T-helper 1 cell treated with Interleukin-12 subunit alpha and Interleukin-12 subunit beta and Interleukin-4 antibody, amounts not matched to agents 30 μg/mL and 1 μg/mL, for 36 hours (primary cell): ENCODE data around the gene CALML3.

ENCODE experiments used
- H3K27ac Mint-ChIP-seq: one replicate; pipeline ENCODE4 v1.8.0; 2021; ENCODE audit warnings: mild to moderate bottlenecking, mixed read lengths
- H3K27me3 Mint-ChIP-seq: one replicate; pipeline ENCODE4 v1.8.0; 2021; ENCODE audit warnings: low read depth, mixed read lengths
- H3K36me3 Mint-ChIP-seq: one replicate; pipeline ENCODE4 v1.8.0; 2021; ENCODE audit warnings: low read depth, mixed read lengths
- H3K4me1 Mint-ChIP-seq: one replicate; pipeline ENCODE4 v1.8.0; 2021; ENCODE audit warnings: low read depth, mixed read lengths
- H3K4me3 Mint-ChIP-seq: one replicate; pipeline ENCODE4 v1.8.0; 2021; ENCODE audit warnings: mild to moderate bottlenecking, moderate library complexity, mixed read lengths
- H3K9me3 Mint-ChIP-seq: one replicate; pipeline ENCODE4 v1.8.0; 2021; ENCODE audit warnings: mixed read lengths

The CALML3 gene

GRCh38 chr10:5533098-5533731 lies 8.5 kb downstream of the CALML3 start:
- H3K9me3 Mint-ChIP-seq, result no peaks in the 10 kb centered on the region
- no peak overlapping the region for H3K27ac Mint-ChIP-seq
- no peaks in the 10 kb centered on the region for H3K27me3 Mint-ChIP-seq
- no peak overlapping the region for H3K4me3 Mint-ChIP-seq
- H3K4me1 Mint-ChIP-seq, result no peaks in the 10 kb centered on the region
- H3K36me3 Mint-ChIP-seq, result no peaks in the 10 kb centered on the region

GRCh38 chr10:5534051-5534821 lies 9.5 kb downstream of the CALML3 start:
- Mint-ChIP-seq H3K4me1 (no peaks in the 10 kb centered on the region), H3K27ac (no peak overlapping the region), H3K4me3 (no peak overlapping the region), H3K36me3 (no peaks in the 10 kb centered on the region), H3K27me3 (no peaks in the 10 kb centered on the region), H3K9me3 (no peaks in the 10 kb centered on the region)

GRCh38 chr10:5534880-5535856 lies 10.4 kb downstream of the CALML3 start:
- Mint-ChIP-seq H3K4me1 (no peaks in the 10 kb centered on the region), H3K36me3 (no peaks in the 10 kb centered on the region), H3K9me3 (no peaks in the 10 kb centered on the region), H3K27me3 (no peaks in the 10 kb centered on the region), H3K4me3 (no peak overlapping the region), H3K27ac (no peak overlapping the region)

- Mint-ChIP-seq H3K36me3 (no peaks in the 10 kb centered on the region), H3K9me3 (peaks cover 5% of the 10 kb centered on the region), H3K4me3 (no peak overlapping the region), H3K27me3 (no peaks in the 10 kb centered on the region), H3K27ac (no peak overlapping the region), H3K4me1 (no peaks in the 10 kb centered on the region)
Measured at GRCh38 chr10:5536486-5537081, 11.8 kb downstream of the CALML3 start.

- peaks cover 2% of the 10 kb centered on the region for H3K36me3 Mint-ChIP-seq
- H3K4me1 Mint-ChIP-seq, result no peaks in the 10 kb centered on the region
- H3K4me3 Mint-ChIP-seq, result no peak overlapping the region
- H3K27me3 Mint-ChIP-seq, result no peaks in the 10 kb centered on the region
- peaks cover 14% of the 10 kb centered on the region for H3K9me3 Mint-ChIP-seq
- H3K27ac Mint-ChIP-seq, result no peak overlapping the region
Measured at GRCh38 chr10:5537684-5538083, 12.9 kb downstream of the CALML3 start.

- Mint-ChIP-seq H3K36me3 (peaks cover 2% of the 10 kb centered on the region), H3K4me3 (no peak overlapping the region), H3K27ac (no peak overlapping the region), H3K4me1 (no peaks in the 10 kb centered on the region), H3K27me3 (no peaks in the 10 kb centered on the region), H3K9me3 (peaks cover 15% of the 10 kb centered on the region)
Measured at GRCh38 chr10:5538446-5538845, 13.7 kb downstream of the CALML3 start.

- Mint-ChIP-seq H3K27me3 (peaks cover 4% of the 10 kb centered on the region), H3K36me3 (peaks cover 2% of the 10 kb centered on the region), H3K4me3 (no peak overlapping the region), H3K27ac (no peak overlapping the region), H3K9me3 (peaks cover 18% of the 10 kb centered on the region), H3K4me1 (no peaks in the 10 kb centered on the region)
Measured at GRCh38 chr10:5538892-5539651, 14.3 kb downstream of the CALML3 start.

GRCh38 chr10:5540080-5540479 lies 15.3 kb downstream of the CALML3 start:
- Mint-ChIP-seq H3K36me3 (peaks cover 2% of the 10 kb centered on the region), H3K27me3 (peaks cover 12% of the 10 kb centered on the region), H3K4me3 (no peak overlapping the region), H3K9me3 (peaks cover 18% of the 10 kb centered on the region), H3K27ac (no peak overlapping the region), H3K4me1 (no peaks in the 10 kb centered on the region)

GRCh38 chr10:5540891-5541290 lies 16.1 kb downstream of the CALML3 start:
- peaks cover 18% of the 10 kb centered on the region for H3K9me3 Mint-ChIP-seq
- no peaks in the 10 kb centered on the region for H3K4me1 Mint-ChIP-seq
- H3K27ac Mint-ChIP-seq, result no peak overlapping the region
- H3K4me3 Mint-ChIP-seq, result no peak overlapping the region
- peaks cover 14% of the 10 kb centered on the region for H3K27me3 Mint-ChIP-seq
- peaks cover 2% of the 10 kb centered on the region for H3K36me3 Mint-ChIP-seq

GRCh38 chr10:5542100-5542499 lies 17.3 kb downstream of the CALML3 start:
- Mint-ChIP-seq H3K27ac (no peak overlapping the region), H3K36me3 (peaks cover 2% of the 10 kb centered on the region), H3K9me3 (peaks cover 18% of the 10 kb centered on the region), H3K4me1 (no peaks in the 10 kb centered on the region), H3K27me3 (peaks cover 14% of the 10 kb centered on the region), H3K4me3 (no peak overlapping the region)

GRCh38 chr10:5543623-5544022 lies 18.9 kb downstream of the CALML3 start:
- no peak overlapping the region for H3K4me3 Mint-ChIP-seq
- H3K27me3 Mint-ChIP-seq, result peaks cover 14% of the 10 kb centered on the region
- peaks cover 2% of the 10 kb centered on the region for H3K36me3 Mint-ChIP-seq
- peaks cover 18% of the 10 kb centered on the region for H3K9me3 Mint-ChIP-seq
- H3K27ac Mint-ChIP-seq, result no peak overlapping the region
- H3K4me1 Mint-ChIP-seq, result no peaks in the 10 kb centered on the region

GRCh38 chr10:5544216-5544805 lies 19.6 kb downstream of the CALML3 start:
- Mint-ChIP-seq H3K4me1 (no peaks in the 10 kb centered on the region), H3K9me3 (peaks cover 18% of the 10 kb centered on the region), H3K27ac (no peak overlapping the region), H3K4me3 (no peak overlapping the region), H3K36me3 (peaks cover 2% of the 10 kb centered on the region), H3K27me3 (peaks cover 14% of the 10 kb centered on the region)

- no peak overlapping the region for H3K27ac Mint-ChIP-seq
- peaks cover 14% of the 10 kb centered on the region for H3K27me3 Mint-ChIP-seq
- H3K36me3 Mint-ChIP-seq, result peaks cover 2% of the 10 kb centered on the region
- H3K4me3 Mint-ChIP-seq, result no peak overlapping the region
- H3K9me3 Mint-ChIP-seq, result peaks cover 18% of the 10 kb centered on the region
- H3K4me1 Mint-ChIP-seq, result no peaks in the 10 kb centered on the region
Measured at GRCh38 chr10:5545011-5545410, 20.2 kb downstream of the CALML3 start.
